GM12891 (cell line): Measurements from ENCODE around the gene CYP26A1.

ENCODE experiments used
- PAX5 ChIP-seq: IDR thresholded peaks from 2 replicates; pipeline ENCODE4 v1.6.1; 2011; ENCODE audit warnings: low read length, moderate library complexity, mild to moderate bottlenecking; ENCODE audit not compliant: insufficient read depth, severe bottlenecking
- POLR2A ChIP-seq: IDR thresholded peaks from 2 replicates; pipeline ENCODE4 v1.6.1; 2011; ENCODE audit warnings: low read depth, low read length, control low read depth
- POLR2AphosphoS5 ChIP-seq: IDR thresholded peaks from 2 replicates; pipeline ENCODE4 v1.6.1; 2011; ENCODE audit warnings: low read depth, low read length, control low read depth
- POU2F2 ChIP-seq: IDR thresholded peaks from 2 replicates; pipeline ENCODE4 v1.6.1; 2011; ENCODE audit warnings: low read depth, mild to moderate bottlenecking, control low read depth, low read length, moderate library complexity
- SPI1 ChIP-seq: IDR thresholded peaks from 2 replicates; pipeline ENCODE4 v1.6.1; 2011; ENCODE audit warnings: low read depth, low read length, control low read depth
- TAF1 ChIP-seq: IDR thresholded peaks from 2 replicates; pipeline ENCODE4 v1.6.1; 2011; ENCODE audit warnings: low read depth, low read length, control low read depth

DNA sequence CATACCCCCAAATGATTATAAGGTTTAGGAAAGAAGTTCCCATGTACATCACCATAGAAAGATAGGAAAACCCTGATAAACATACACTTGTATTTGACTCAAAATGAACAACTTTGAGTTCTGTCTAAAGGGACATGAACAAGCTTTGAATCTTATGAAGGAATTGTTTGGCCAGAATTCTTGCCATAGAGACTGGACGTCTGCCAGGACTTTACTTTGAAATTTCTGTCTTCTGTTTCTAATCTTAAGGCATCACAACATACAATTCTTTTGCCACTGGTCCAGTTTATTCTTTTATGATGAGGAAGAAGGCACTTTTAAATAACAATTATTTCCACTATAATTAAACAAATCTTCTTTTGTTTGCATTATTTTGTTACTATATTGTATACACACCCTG lies 39.3 kb upstream of the CYP26A1 start:
- TF ChIP-seq PAX5 (no peak), POLR2AphosphoS5 (no peak), POLR2A (no peak), POU2F2 (no peak), SPI1 (no peak), TAF1 (no peak)
